ENCODE measurements around the gene IMPDH2.

IMPDH2 gene

GRCh38 chr3:48982016-48982415, 47.2 kb downstream of the IMPDH2 start:
- Histone ChIP-seq H3K4me1 (ENCODE audit: control insufficient read depth, insufficient read depth, low read length) (no peaks in the 10 kb centered on the region), H3K27ac (ENCODE audit: insufficient read depth, low read depth, low read length, poor library complexity, severe bottlenecking) (no peak overlapping the region), H3K4me3 (ENCODE audit: insufficient read depth, low read depth, low read length) (no peak overlapping the region), H3K36me3 (ENCODE audit: control insufficient read depth, insufficient read depth, low read length) (peaks cover 33% of the 10 kb centered on the region), H3K9me3 (ENCODE audit: control insufficient read depth, low read length) (no peaks in the 10 kb centered on the region), H3K27me3 (ENCODE audit: control insufficient read depth, insufficient read depth, low read length, poor library complexity, severe bottlenecking) (no peaks in the 10 kb centered on the region)

- WGBS, 2 experiments = 96 to 97% methylated on average over 4 of the region's 4 CpGs
- no peak overlapping the region for H3K27ac ChIP-seq (ENCODE audit: insufficient read depth, low read depth, low read length, poor library complexity, severe bottlenecking)
- H3K4me3 ChIP-seq (ENCODE audit: insufficient read depth, low read depth, low read length) = no peak overlapping the region
- H3K9me3 ChIP-seq (ENCODE audit: control insufficient read depth, low read length) = no peaks in the 10 kb centered on the region
- no peaks in the 10 kb centered on the region for H3K27me3 ChIP-seq (ENCODE audit: control insufficient read depth, insufficient read depth, low read length, poor library complexity, severe bottlenecking)
- no peaks in the 10 kb centered on the region for H3K4me1 ChIP-seq (ENCODE audit: control insufficient read depth, insufficient read depth, low read length)
- peaks cover 40% of the 10 kb centered on the region for H3K36me3 ChIP-seq (ENCODE audit: control insufficient read depth, insufficient read depth, low read length)
These were observed 48.9 kb downstream of the IMPDH2 start for GRCh38 chr3:48980295-48980694.

GRCh38 chr3:48979451-48979850, 49.7 kb downstream of the IMPDH2 start:
- H3K4me1 ChIP-seq (ENCODE audit: control insufficient read depth, insufficient read depth, low read length) = no peaks in the 10 kb centered on the region
- H3K36me3 ChIP-seq (ENCODE audit: control insufficient read depth, insufficient read depth, low read length) = peaks cover 44% of the 10 kb centered on the region
- no peak overlapping the region for H3K27ac ChIP-seq (ENCODE audit: insufficient read depth, low read depth, low read length, poor library complexity, severe bottlenecking)
- H3K9me3 ChIP-seq (ENCODE audit: control insufficient read depth, low read length) = no peaks in the 10 kb centered on the region
- H3K4me3 ChIP-seq (ENCODE audit: insufficient read depth, low read depth, low read length) = no peak overlapping the region
- no peaks in the 10 kb centered on the region for H3K27me3 ChIP-seq (ENCODE audit: control insufficient read depth, insufficient read depth, low read length, poor library complexity, severe bottlenecking)
- 94 to 96% methylated on average over 3 of the region's 3 CpGs for WGBS, 2 experiments

Data from ectodermal cell (in vitro differentiated cells).